GM19025 (cell line): ENCODE results near the gene TFCP2L1.
"Not testable (repeated sequence)": the region's sequence is repeated elsewhere in the genome, so short reads cannot be mapped to it uniquely, and the experiment has no call there.

ENCODE experiments used
- ATAC-seq: cut with Tn5 transposase; IDR thresholded peaks from one replicate; pipeline ENCODE4 v1.9.1; 2021; ENCODE audit warnings: mild to moderate bottlenecking, low read depth, moderate library complexity; ENCODE audit not compliant: unreplicated experiment

Gene TFCP2L1, protein sequence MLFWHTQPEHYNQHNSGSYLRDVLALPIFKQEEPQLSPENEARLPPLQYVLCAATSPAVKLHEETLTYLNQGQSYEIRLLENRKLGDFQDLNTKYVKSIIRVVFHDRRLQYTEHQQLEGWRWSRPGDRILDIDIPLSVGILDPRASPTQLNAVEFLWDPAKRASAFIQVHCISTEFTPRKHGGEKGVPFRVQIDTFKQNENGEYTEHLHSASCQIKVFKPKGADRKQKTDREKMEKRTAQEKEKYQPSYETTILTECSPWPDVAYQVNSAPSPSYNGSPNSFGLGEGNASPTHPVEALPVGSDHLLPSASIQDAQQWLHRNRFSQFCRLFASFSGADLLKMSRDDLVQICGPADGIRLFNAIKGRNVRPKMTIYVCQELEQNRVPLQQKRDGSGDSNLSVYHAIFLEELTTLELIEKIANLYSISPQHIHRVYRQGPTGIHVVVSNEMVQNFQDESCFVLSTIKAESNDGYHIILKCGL

DNA sequence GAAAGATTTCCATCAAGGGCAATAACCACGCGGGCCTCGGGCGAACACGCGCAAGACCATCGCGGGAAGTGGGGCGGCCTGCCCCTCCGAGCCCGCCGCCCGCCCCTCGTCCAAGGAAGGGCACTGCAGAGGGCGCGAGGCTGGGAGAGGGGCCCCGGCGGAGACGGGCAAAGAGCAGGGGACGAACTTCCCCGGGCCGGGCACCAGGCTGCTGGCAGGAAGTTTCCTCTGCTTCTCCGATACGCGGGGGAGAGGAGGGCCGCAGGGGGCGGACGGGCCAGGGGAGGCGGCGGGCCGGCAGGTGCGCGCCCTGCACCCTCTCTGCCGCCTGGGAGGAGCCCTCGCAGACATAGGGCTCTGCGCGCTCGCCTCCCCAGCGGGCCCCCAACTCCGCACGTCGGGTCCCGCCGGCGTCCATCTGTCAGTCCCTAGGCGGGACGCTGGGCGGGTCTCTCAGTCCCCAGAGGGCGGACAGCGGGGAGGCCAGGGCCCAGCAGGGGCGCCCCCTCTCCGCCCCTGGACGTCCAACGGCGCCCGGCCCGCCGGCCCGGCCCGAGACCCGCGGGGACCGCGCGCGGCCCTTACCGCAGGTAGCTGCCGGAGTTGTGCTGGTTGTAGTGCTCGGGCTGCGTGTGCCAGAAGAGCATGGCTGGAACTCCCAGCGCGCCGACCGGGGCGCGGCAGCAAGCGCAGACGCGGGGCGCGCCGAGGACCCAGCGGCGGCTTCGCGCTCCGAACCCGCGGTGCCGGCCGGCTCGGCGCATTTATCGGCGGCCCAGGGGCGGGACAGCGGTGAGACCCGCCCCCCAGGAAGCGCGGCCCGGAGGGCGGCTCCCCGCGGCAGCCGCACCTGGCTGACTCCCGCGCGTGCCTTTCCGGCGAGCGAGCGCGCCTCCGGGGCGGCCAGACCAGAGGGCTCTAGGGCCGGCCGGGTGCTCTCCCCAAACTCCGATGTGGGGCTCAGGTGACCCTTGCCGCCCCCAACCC lies at the start of gene TFCP2L1:
Gene TFCP2L1, minus strand, starts transcription at position 740 of the 987 bp plus-strand sequence. Its CDS starts 93 bp downstream, at position 647.
- ATAC-seq, result peak; percentile 41

DNA sequence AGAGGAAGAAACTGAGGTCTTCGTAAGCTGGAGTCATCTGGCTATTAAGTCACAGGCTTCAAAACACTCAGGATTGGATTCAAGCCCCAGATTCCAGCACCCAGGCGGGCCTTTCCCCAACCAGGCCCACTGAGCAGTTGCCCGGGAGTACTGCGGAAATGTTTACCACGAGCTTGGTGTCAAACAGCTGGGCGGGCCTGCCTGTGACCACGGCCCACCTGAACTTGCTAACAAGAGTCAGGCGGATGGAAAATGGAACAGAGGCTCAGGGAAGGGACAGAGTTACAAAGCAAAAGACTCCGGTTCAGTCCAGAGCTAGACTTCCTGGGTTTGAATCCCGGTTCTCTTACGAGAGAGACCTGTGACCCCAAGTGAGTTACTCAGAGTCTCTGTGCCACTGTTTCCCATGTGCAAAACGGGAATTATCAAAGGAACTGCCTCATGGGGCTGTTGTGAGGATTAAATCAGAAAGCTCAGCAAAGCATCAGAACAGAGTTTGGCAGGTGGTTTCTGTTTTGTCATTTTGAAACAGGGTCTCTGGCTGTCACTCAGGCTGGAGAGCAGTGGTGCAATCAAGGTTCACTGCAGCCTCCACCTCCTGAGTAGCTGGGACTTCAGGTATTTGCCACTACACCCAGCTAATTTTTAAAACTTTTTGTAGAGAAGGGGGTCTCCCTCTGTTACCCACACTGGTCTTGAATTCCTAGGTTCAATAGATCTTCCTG lies 49.0 kb upstream of the TFCP2L1 start:
- ATAC-seq, result peak; percentile 88

DNA sequence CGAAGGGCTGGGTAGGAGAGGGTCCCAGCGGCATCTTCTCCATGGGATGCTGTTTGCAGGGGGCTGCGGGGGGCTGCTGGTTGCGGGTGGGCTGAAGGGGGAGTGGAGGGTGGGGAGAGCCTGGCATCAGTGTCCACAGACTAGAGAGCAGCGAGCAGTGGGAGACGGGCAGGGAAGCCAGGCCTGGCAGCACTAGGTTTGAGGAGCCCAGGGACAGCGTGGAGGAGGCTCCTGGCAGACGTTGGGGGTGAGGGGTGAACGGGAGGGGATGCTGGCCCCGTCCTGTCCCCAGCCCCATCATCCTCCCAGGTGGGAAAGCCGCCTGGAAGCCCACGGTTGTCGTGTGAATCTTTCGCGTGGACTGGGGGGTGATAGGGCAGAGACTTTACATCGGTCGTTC lies 48.2 kb upstream of the TFCP2L1 start:
- ATAC-seq, result no peak

DNA sequence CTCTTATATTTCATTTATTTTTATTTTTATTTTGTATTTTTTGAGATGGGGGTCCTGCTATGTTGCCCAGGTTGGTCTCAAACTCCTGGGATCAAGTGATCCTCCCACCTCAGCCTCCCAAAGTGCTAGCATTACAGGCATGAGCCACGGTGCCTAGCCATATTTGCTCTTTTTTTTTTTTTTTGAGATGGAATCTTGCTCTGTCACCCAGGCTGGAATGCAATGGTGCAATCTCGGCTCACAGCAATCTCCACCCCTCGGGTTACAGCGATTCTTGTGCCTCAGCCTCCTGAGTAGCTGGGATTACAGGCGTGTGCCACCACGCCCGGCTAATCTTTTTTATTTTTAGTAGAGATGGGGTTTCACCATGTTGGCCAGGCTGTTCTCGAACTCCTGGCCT lies 46.3 kb upstream of the TFCP2L1 start:
- not testable (repeated sequence) for ATAC-seq

DNA sequence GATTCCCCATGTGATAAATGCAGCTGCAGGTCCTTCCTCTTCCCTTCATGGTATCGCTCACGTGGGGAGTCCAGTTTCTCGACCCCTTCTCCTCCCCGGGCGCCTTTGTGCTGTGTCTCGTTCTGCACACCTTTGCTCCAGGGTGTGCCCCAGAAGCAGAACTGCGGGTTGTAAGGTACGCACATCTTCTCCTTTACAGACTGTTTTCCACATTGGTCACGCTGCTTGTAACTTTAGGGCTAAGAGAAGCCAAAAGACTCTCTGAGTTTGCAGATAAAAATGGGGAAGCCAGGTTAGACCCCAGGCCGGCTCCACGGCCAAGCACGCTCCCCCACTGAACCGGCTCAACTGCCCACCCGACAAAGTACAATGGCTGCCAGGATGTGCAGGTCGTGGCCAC lies 45.9 kb upstream of the TFCP2L1 start:
- ATAC-seq, result no peak

DNA sequence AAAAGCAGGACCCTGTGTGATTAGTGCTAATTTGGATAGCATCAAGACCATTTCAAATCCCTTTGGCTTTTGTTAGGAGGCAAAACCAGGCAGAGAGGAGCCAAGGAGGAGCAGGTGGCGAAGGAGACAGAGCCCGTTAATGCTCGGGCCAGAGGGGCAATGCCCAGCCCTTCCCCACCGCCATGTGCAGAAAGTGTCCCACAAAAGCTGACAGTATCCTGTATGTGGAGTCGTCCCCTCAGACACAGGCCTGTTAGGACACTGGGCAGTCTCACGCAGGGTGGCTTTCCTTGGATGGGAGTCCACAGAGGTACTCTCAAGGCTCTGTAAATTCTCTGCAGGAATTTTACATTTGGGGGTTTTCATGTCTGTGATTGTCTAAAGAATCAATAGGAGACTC lies 44.8 kb upstream of the TFCP2L1 start:
- no peak for ATAC-seq

DNA sequence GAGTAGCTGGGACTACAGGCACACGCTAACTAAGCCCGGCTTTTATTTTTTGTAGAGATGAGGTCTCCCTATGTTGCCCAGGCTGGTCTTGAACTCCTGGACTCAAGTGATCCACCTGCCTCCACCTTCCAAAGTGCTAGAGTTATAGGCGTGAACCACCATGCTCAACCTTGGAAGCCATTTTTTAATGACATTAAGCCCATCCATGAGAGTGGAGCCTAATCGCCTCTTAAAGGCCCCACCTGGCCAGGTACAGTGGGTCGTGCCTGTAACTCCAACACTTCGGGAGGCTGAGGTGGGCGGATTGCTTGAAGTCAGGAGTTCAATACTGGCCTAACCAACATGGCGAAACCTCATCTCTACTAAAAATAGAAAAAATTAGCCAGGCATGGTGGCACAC lies 41.6 kb upstream of the TFCP2L1 start:
- no peak for ATAC-seq

DNA sequence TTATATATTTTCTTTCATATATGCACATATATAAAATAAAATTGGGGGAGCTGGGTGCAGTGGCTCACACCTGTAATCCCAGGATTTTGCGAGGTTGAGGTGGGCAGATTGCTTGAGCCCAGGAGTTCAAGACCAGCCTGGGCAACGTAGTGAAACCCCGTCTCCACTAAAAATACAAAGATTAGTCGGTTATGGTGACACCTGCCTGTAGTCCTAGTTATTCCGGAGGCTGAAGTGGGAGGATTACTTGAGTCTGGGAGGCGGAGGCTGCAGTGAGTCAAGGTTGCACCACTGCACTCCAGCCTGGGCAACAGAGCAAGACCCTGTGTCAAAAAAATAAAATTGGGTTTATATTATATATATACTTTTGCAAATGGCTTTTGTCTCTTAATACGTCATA lies 39.6 kb upstream of the TFCP2L1 start:
- ATAC-seq, result no peak

DNA sequence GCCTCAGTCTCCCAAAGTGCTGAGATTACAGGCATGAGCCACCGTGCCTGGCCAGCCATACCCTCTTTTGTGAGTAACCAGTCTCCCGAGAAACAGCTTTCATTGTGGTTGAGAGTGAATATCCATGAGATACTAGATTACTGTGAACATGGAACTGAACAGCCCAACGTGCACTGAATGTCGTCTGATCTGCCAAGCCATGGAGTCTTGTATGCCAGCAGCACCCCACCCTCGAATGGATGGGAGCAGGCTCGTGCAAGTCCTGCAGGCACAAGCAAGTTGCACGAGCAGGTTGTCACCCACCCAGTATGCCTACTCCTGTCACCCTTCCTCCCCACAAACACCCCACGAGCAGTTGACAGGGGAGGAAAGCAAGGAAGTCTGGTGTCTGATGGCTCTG lies 36.5 kb upstream of the TFCP2L1 start:
- no peak for ATAC-seq

DNA sequence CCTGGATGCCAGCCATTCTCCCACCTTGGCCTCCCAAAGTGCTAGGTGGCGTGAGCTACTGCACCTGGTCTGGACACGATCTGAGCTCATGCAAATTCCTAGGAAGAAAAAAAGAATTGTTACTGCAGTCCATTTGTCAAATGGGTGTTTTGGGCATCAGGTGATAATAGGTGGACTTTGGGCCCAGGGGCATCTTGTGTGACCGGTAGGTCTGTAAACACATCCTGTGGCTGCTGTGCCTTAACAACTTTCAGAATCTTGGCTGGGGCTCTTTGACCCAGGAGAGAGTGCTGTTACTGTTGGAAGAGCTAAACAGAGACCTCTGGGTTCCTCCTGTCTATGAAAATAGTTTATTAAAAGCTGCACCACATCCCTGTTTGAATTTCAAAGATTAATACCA lies 34.9 kb upstream of the TFCP2L1 start:
- no peak for ATAC-seq

DNA sequence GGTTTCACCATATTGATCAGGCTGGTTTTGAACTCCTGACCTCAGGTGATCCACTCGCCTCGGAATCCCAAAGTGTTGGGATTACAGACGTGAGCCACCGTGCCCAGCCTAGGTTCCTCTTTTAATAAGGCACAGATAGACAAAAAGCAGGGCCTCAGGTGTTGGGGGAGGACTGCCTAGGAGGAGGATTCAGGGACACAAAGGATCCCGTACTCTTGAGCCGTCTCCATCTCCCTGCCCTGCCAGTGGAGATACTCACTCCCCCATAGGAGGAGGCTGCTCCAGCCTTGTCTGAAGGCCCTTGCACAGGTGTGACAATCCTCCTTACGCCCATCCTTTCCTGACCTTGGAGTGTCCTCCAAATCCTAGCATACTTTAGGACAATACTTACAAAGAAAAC lies 32.0 kb upstream of the TFCP2L1 start:
- no peak for ATAC-seq

DNA sequence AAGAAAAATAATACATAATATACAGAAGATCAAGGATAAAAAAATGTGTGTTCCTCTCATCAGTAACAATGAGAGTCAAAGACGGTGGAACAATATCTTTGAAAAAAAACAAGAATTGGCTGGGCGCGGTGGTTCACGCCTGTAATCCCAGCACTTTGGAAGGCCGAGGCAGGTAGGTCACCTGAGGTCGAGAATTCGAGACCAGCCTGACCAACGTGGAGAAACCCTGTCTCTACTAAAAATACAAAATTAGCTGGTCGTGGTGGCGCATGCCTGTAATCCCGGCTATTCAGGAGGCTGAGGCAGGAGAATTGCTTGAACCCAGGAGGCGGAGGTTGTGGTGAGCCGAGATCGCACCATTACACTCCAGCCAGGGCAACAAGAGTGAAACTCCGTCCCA lies 28.7 kb upstream of the TFCP2L1 start:
- ATAC-seq, result not testable (repeated sequence)

DNA sequence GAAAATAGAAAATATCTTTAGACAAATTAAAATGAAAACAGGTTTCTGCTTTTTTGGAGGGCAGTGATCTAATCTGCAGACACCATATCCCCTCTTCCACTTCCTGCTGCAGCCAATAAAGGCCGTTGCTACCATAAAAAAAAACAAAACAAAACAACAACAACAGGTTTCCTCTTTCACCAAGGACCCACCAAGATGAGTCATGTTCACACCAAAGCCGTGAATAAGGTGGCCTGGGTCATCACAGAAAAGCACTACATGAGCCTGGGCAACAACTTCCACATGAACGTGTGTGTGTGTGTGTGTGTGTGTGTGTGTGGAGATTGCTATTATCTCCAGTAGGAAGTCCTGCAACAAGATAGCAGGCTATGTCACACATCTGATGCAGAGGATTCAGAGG lies 24.8 kb upstream of the TFCP2L1 start:
- no peak for ATAC-seq

DNA sequence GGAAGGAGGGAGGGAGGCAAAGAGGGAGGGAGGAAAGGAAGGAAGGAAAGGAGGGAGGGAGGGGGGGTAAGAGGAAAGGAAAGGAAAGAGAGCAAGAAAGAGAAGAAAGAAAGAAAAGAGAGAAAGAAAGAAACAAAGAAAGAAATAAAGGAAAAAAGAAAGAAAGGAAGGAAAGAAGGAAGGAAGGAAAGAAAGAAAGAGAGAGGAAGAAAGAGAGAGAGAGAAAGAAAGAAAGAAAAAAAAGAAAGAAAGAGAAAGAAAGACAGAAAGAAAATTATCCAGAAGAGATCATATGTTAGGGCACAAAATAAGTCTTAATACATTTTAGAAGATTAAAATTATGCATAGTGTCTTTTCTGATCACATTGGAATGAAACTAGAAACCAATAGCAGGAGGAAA lies 24.3 kb upstream of the TFCP2L1 start:
- no peak for ATAC-seq

DNA sequence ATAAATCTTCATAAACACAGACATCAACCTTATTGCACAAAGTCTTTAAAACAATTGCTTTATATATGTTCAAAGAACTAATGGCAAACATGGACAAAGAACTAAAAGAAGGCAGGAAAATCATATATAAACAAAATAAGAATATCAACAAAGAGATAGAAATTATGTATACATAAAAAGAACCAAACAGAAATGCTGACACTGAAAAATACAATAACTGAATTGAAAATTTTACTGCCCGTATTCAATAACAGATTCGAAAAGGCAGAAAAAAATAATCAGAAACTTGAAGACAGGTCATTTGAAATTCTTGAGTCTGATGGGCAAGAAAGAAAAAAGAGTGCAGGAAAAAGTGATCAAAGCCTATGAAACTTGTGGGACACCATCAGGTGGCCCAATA lies 22.0 kb upstream of the TFCP2L1 start:
- no peak for ATAC-seq

DNA sequence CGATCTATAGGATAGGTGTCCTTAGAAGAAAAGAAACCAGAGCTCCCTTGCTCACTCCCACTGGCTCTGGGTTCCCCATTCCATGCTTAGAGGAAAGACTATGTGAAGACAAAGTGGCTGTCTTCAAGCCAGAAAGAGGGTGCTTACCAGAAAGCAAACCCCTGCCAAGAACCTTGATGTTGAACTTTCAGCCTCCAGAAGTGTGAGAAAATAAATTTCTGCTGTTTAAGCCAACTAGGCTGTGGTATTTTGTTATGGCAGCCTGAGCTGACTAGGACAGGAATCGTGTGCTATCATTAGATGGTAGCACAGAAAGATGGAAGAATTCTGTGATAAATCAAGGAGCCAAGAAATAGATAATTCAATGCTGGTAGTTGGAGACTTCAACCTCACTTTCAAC lies 19.9 kb upstream of the TFCP2L1 start:
- ATAC-seq, result no peak

DNA sequence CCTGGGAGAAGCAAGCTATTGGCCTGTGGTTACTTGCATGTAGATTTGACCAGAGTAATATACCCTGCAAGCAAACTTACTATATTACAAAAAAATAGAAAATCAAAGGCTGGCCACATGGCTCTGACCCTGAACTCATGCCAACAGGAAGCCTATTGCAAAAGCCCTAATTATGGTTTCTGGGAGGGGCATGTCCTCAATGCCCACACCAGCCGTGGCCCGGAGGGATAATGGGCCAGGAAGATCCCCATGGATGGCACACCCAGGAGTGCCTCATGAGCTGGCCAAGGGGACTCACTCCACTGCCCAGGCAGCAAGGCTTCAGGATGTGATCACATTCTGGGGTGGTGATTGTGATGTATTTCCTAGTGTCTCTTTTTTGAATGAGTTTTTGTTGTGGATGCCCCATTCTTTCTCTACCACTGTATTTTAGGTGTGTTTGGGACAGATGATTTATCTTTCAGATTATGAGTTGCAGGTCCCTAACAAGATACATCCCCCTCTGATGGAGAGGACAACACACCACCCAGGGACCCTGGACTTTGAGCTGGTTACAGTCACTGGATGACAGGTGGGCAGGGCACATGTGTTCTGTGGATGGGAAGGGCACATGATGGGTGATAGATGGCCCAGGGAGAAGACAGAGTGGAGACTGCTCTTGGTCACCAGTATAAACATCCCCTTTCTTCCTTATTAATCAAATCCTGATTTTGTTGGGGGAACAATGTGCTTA lies 18.7 kb upstream of the TFCP2L1 start:
- ATAC-seq, result no peak

DNA sequence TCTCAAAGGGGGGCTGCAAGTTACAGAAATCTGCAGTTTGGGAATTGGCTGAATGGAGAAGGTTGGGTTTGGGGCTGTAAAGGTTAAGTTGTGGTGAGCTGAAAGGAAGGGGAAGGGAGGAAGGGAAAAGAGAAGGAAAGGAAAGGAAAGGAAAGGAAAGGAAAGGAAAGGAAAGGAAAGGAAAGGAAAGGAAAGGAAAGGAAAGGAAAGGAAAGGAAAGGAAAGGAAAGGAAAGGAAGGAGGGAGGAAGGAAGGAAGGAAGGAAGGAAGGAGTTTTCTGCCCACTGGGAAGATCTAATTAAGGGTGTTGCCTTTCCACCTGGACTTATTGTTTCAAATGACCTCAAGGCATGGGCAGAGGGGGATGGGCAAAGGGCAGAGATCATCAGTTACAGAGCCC lies 16.2 kb upstream of the TFCP2L1 start:
- not testable (repeated sequence) for ATAC-seq

DNA sequence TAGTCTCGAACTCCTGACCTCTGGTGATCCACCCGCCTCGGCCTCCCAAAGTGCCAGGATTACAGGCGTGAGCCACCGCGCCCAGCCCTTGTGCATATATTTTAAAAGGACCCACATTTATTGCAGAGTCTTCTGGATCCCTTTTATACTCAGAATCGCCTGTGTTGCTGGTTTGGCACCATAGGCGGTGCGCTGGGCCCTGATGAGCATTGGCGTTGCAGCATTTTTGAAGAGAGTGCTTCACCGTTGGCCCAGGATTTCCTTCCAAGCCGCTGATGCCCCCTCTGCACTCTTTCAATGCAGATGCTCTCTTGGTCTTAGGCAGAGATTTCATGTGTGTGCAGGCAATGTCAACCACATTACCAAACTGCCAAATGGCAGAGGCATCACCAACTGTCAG lies 13.5 kb upstream of the TFCP2L1 start:
- no peak for ATAC-seq

DNA sequence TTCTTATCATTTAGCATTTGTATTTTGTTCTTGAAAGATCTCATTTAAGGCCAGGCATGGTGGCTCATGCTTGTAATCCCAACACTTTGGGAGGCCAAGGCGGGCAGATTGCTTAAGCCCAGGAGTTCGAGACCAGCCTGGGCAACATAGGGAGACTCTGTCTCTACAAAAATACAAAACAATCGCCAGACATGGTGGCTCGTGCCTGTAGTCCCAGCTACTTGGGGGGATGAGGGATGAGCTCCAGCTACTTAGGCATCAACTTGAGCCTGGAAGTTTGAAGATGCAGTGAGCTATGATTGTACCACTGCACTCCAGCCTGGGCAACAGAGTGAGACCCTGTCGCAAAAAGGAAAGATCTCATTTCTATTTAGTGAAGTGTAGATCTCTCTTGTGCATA lies 12.9 kb upstream of the TFCP2L1 start:
- ATAC-seq, result not testable (repeated sequence)
